Activated CD8-positive, alpha-beta memory T cell treated with anti-CD3 and anti-CD28 coated beads for 1 hour (primary cell): Measurements from ENCODE around the gene TNFRSF19.
"Not testable (repeated sequence)": the region's sequence is repeated elsewhere in the genome, so short reads cannot be mapped to it uniquely, and the experiment has no call there.

ENCODE experiments used
- DNase-seq, 2 donors: peaks; one replicate each; pipeline ENCODE4 v3.0.0-alpha.2; 2020; ENCODE audit warnings: low read depth in 1 of 2; ENCODE audit errors: extremely low read depth in 1 of 2

TNFRSF19 gene, protein sequence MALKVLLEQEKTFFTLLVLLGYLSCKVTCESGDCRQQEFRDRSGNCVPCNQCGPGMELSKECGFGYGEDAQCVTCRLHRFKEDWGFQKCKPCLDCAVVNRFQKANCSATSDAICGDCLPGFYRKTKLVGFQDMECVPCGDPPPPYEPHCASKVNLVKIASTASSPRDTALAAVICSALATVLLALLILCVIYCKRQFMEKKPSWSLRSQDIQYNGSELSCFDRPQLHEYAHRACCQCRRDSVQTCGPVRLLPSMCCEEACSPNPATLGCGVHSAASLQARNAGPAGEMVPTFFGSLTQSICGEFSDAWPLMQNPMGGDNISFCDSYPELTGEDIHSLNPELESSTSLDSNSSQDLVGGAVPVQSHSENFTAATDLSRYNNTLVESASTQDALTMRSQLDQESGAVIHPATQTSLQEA

GRCh38 chr13:23570099-23570920 is at the start of gene TNFRSF19:
TSS of gene TNFRSF19 (plus strand) at chr13:23570412. CDS start at chr13:23590184, 19,772 bp downstream.
- no peak for DNase-seq

- not testable (repeated sequence) for DNase-seq
Measured at GRCh38 chr13:23529926-23530325, 40.3 kb upstream of the TNFRSF19 start.

DNA sequence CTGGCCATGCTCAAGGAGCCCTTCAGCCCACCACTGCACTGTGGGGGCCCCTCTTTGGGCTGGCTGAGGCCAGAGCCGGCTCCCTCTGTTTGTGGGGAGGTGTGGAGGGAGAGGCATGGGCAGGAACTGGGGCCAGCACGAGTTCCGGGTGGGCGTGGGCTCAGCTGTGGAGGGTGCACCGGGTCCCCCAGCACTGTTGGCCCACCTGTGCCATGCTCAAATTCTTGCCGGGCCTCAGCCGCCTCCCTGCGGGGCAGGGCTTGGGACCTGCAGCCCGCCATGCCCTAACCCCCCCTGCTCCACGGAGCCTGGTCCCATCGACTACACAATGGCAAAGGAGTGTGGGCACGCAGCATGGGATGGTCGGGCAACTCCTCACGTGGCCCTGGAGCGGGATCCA is 38.8 kb upstream of the TNFRSF19 start:
- DNase-seq, result no peak

- DNase-seq, result no peak
Measured at GRCh38 chr13:23534090-23534489, 36.1 kb upstream of the TNFRSF19 start.

GRCh38 chr13:23541221-23541824 is 28.9 kb upstream of the TNFRSF19 start:
- no peak for DNase-seq

DNA sequence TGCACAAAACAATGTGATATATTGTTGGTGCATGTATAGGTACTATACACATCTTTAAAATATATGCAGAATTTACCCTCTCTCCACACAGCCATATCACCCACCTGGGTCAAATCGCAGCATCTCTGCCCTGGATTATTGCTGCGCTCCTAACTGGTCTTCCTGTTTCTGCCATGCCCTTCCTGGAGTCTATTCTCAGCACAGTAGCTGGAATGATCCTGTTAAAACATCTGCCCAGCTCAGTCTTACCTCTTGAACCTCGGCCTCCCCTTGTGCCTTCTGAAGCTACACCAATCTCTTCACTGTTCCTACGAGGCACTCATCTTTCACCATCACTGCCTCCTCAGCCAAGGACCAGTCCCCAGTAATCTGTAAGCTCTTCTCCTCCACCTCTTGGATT is 25.5 kb upstream of the TNFRSF19 start:
- no peak for DNase-seq

DNA sequence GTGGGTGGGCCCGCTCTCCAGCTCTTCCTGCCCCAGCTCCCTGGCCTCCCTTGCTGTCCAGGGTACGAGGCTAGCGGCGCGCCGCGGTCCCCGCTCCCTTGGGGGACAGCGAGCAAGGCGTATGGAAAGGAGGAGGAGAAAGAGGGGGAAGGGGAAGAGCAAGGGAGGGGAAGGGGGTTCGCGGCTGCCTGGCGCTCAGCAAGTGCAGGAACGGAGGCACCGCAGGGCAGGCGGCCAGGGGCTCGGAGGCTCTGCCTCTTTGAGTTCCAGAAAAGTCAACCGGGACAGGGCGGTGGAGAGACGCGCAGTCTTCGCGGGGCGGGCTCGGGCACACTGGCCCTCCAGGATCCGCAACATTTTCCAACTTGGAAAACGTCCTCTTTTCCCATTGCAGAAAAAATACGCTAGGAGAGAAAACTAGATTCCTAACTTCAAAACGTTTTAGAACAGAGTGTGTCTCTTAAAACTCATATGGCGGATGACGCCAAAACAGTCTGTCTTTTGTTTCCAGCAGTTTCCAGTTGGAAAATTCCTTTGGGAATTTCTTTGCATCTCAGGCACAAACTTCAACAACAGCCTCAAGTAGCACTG is 23.1 kb upstream of the TNFRSF19 start:
- no peak for DNase-seq

DNA sequence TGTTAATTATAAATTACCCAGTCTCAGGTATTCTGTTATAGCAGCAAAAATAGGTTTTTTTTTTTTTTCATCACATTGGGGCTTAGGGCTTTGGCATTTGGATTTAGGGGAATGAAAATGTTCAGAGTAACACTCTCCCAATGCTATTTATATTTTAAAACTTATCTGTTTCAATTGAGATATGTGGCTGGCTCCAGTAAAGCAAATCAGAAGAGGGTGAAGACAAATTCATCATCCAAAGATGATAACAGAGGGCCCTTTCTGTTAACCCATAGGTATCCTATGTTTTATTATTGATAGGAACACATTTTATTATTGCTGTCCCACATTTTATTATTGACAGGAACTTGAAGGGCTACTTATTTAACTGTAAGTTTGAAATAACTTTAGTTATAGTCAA is 20.5 kb upstream of the TNFRSF19 start:
- no peak for DNase-seq

DNA sequence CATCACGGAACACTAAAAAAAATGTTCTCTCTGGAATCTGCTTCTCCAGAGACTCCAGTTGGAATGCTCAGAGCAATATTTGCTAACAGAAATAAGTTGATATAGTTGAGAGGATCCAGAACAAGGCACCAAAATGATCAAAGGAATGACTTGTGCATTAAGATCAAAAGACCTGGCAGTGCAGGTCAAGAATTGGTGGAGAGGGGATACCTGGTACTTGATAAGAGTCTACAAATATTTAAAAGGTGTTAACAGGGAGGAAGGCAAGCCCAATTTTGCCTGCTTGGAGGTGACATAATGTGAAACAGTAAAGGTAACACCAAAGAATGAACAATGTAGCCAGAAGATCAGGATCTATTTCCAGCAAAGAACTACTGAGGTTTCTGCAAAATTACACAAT is 20.0 kb upstream of the TNFRSF19 start:
- DNase-seq, result no peak

DNA sequence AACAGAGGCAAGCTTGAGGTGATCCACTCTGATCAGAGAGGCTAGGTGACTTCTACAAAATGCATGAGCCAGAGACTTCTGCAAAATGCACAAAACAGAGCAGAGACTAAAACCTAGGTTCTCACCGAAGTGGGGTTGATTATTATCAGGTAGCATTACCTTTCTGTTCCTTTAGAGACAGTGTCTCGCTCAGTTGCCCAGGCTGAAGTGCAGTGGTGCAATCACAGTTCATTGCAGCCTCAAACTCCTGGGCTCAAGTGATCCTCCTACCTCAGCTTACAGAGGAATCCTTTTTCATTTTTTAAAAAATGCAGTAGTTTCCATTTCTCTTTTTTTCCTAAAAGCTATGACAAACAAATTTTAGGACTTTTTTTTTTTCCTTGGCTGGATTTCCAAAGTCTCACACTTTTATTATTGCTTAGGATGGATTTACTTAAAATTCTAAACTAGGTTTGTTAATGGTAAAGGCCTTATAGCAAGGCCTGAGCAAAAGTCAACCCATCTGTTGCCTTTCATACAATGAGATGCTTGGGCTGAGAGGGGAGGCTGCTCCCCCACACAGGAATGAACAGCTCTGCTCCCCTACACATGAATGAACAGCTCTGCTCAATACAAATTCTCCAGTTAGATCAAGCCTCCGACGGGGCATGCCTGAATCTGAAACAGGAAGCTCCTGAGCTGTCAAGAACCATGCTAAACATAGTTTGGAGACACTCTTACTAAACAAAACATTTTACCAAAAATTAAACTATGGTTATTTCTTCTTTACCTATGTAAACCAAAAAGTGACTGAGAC is 18.8 kb upstream of the TNFRSF19 start:
- DNase-seq, result no peak

DNA sequence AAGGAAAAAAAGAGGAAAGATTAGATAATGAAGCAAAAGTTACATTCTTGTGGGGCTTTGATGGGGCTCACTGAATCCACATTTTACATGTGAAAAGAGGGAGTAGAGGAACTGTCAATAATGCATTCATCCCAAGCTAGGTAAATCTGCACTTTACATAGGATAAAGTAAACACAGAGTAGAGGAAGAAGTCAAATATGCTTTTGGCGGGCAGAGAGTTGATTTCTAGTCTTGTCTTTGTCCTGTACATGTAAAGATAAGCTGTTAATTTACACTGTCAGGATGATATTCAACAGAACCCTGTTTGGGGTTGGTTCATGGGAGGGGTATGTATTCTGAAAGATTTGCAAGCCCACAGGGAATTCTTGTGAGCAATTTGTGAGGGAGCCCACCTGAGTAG is 18.0 kb upstream of the TNFRSF19 start:
- DNase-seq, result no peak

DNA sequence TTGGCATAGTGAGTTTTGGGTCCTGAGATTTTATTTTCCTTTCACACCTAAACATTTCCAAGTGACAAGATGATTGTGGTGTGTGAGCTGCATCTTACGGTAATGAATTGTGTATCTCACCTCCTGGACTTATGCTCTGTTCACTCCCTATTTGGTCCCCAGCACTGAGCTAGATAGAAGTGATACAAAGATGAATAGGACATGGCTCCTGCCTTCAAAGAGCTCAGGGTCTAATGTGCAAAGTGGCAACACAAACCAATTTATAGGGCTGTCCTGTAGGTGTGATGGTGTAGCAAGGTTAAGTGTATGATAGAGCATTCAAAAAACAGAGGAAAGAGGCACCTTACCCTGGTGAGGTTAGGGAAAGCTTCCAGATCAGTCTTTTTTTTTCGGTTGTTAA is 17.6 kb upstream of the TNFRSF19 start:
- DNase-seq, result no peak

DNA sequence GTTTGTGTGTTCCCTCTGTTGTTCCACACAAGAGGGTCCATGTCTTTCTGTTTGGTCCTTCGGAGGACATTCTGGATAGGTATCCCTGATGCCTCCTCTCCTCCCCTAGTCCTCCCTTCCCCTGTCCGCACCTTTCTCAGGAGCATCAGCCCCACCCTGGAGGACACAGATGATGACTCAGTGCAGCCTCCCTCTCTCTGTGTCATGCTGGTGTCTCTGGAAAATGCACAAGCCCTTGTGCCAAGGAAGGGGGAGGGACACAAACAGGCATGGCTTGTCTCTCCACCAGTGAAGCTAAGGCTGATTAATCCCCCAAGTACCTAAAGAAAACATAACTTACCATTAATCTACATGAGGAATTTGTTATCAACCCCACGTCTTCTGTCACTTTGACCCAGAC is 16.2 kb upstream of the TNFRSF19 start:
- no peak for DNase-seq

- DNase-seq, result no peak
Measured at GRCh38 chr13:23557043-23557442, 13.2 kb upstream of the TNFRSF19 start.

DNA sequence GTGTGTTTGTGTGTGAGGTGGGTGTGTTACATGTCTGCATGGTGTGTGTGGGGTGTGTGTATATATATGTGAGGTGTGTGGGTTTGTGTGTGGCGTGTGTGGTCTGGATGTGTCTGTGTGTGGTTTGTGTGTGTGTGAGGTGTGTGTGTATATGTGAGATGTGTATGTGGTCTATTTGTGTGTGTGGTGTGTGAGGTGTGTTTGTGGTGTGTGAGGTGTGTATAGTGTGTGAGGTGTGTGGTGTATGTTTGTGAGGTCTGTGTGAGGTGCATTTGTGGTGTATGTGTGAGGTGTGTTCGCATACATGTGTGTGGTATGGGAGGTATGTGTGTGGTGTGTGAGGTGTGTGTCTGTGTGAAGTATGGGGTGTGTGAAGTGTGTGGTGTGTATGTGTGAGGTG is 12.5 kb upstream of the TNFRSF19 start:
- DNase-seq, result no peak

DNA sequence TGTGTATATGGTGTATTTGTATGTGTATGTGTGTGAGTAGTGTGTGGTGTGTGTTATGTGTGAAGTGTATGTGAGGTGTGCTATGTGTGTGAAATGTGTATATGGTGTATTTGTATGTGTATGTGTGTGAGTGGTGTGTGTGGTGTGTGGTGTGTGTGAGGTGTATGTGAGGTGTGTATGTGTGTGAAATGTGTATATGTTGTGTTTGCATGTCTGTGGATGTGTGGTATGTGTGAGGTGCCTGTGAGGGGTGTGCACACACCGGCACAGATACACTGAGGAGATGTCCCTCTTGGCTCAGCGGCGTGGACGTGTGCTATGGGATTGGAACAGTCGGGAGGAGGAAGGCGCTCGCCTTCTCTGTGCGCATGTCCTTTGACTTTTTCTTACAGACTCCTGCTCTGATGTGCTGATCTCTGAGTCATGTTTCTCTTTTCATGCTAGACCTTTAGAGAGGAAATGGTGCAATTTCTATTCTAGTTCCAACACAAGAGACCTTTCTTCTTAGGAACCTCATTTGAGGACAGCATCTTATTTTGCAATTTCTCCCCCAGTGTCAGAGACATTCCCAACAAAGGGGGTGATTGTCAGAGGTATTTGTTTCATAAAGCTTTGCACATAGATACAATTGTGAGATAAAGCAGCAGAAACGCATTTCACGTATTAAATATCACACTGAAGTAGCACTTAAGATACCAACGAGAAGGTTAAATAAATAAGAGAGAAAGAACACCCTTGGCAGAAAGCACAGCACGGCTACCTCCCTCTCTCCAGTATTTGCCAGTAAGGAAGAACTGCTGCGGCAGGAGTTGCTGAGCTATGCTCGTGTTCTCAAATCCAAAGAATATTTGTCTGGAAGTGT is 11.3 kb upstream of the TNFRSF19 start:
- DNase-seq, result no peak

DNA sequence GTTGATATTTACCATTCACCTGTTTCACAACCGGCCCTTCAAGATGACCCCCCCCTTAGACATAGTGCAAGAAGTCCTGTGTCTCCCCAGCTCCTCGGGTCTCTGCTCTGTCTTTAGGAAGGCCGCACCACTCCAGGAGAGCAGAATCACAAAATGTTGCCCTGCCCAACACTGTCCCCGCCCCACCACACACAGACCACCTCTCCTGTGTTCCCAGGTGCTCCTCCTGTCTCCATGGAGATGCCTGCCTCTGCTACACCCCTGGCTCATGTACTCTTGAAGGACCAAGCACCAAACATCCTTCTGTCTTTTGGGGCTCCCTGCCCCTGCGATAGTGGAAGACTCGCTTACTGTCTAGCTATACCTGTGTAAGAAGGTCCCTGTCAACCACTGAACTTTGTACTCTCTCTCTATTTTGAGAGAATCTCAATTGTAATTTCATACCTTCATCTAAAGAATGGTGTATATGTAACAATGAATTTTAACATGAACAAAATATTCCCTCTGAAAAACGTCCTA is 9.6 kb upstream of the TNFRSF19 start:
- DNase-seq, result no peak

DNA sequence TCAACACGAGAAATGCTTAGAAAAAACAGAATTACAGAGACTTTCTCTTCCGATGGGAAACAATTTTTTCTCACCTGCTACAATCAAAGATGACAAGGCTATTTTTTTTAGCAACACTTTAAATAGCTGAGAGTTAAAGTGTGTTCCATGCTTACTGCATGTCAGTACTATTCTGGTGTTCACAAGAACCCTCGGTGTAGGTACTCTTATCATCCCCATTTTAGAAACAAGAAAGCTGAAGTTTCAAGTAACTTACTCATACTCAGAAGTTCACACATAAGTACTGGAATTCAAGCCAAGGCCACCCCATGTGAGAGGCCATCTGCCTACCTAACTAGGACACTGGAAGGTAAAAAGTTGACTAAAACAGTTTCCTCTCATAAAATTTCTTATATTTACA is 9.0 kb upstream of the TNFRSF19 start:
- no peak for DNase-seq

DNA sequence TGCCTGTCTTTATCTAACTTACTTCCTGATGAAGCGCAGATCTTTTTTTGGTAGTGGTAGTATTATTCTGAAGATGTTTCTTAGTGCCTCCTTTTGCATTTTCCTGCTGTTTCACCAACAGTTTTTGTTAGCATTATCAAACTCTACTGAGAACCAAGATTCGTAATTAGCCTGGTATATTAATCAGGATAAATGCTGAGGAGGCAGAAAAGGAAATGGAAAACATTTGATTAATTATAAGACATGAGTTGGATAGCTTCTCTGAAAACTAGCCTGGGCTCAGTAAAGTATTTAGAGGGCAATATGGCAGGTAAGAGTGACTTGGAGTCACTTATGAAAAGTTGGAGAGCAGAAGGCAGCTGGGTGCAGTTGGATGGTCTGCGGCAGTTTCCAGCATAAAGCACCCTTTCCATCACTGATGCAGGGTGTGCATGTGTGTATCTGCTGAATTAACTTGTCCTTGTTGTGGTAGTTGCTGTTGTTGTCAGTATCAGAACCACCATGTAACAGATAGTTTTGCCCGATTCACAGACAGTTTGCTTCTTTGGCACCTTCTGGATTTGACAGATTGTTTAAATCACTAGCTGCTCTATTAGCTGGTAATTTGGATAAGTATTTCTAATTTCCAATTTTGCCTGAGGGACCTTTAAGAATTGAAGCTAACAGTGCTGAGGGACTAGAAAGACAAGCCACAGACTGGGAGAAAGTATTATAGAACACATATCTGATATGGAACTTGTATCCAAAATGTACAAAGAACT is 6.9 kb upstream of the TNFRSF19 start:
- DNase-seq, result no peak
